ENCODE measurements around the gene DNM2.
"Not testable (repeated sequence)": the region's sequence is repeated elsewhere in the genome, so short reads cannot be mapped to it uniquely, and the experiment has no call there.

DNA sequence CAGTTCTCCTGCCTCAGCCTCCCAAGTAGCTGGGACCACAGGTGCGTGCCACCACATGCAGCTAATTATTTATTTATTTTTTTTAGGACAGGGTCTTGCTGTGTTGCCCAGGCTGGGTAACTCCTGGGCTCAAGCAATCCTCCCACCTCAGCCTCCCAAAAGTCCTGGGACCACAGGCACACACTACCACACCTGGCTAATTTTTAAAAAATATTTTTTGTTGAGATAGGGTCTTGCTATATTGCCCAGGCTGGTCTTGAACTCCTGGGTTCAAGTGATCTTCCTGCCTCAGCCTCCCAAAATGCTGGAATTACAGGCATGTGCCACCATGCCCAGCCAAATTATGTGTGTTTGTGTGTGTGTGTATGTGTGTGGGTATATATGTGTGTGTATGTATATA, 139.0 kb downstream of the DNM2 start:
- not testable (repeated sequence) for TF ChIP-seq TEAD4, USF2 (CRISPR knock-in tag; IDR thresholded peaks at IDR 0.05)

Data from WTC11 (cell line).